Measurements from ENCODE around the gene KLHDC3. TPM values are rescaled to one million over a fixed set of nuclear protein-coding genes. Genes with fewer than 3 reads are reported as not detected.

KLHDC3 gene
- total and polyA plus RNA-seq, 10 of the 15 experiments (the other 5 are each of a cell fraction or from before 2014, with no cell fraction given) = 2.4 to 102 (median 55.4) TPM

- ATAC-seq (peak; percentile 95), DNase-seq (ENCODE audit: low read depth, low spot score) (no peak), FAIRE-seq (peak; percentile 44)
- H3K27me3 ChIP-seq (replicated peaks in 1 of 2; ENCODE audit: control insufficient read depth in 2 of 2, insufficient read depth in 2 of 2, low read length in 1 of 2) = no peaks in the 10 kb centered on the region; a peak in 1 of 4 replicates
- no peak overlapping the region for H3K4me3 ChIP-seq
- intact Hi-C loops (cut with micrococcal nuclease; ENCODE audit: unreplicated experiment) (loop anchor here (1.0 kb wide), 1 partner anchor 73 kb away; no protein-coding TSS in a partner anchor), in situ Hi-C loops (cut with MboI) (no loop called here)
- BruUV-seq (replicated peaks) = no TSS peak
- no peak overlapping the region for H3K9ac ChIP-seq (ENCODE audit: control insufficient read depth, insufficient read depth, low read length)
- WGBS (ENCODE audit: insufficient coverage, insufficient replicate concordance, low lambda C conversion rate, missing lambda C conversion rate) = 38% methylated on average over 5 of the region's 6 CpGs
- H3K27ac ChIP-seq (ENCODE audit: control insufficient read depth, insufficient read depth) = no peak overlapping the region
- H2AFZ ChIP-seq (ENCODE audit: control insufficient read depth, low read depth, low read length) = no peak overlapping the region
- H3K9me3 ChIP-seq (replicated peaks; ENCODE audit: control insufficient read depth, insufficient read depth, low read length) = no peaks in the 10 kb centered on the region
- SMC1A ChIA-PET (ENCODE audit: uncharacterized antibody, unreplicated experiment) = interaction anchor here (2.3 kb wide), 1 partner anchor 73 kb away, joined by 11 read pairs; no protein-coding TSS in a partner anchor
- no peaks in the 10 kb centered on the region for H4K20me1 ChIP-seq (ENCODE audit: control insufficient read depth, insufficient read depth)
- RAD21 ChIA-PET (ENCODE audit: unreplicated experiment) = interaction anchor here (0.7 to 1.3 kb wide), 3 partner anchors 59 to 100 kb away, joined by 3 to 5 read pairs (median 4); no protein-coding TSS in a partner anchor
- POLR2A ChIA-PET = interaction anchor here (0.6 kb wide), 1 partner anchor 133 kb away, joined by 3 read pairs; no protein-coding TSS in a partner anchor
- H3K4me2 ChIP-seq (ENCODE audit: control insufficient read depth, insufficient read depth) = no peak overlapping the region
- no peaks in the 10 kb centered on the region for H3K4me1 ChIP-seq (ENCODE audit: control insufficient read depth, insufficient read depth, low read length)
- no peaks in the 10 kb centered on the region for H3K79me2 ChIP-seq (ENCODE audit: control insufficient read depth, insufficient read depth, low read length)
- CTCF ChIA-PET = interaction anchor here (0.7 to 2.5 kb wide), 6 partner anchors 16 to 322 kb away, joined by 3 to 16 read pairs (median 4); partner anchors contain the start of gene CUL7
- no peaks in the 10 kb centered on the region for H3K36me3 ChIP-seq (ENCODE audit: control insufficient read depth in 2 of 2, insufficient read depth in 2 of 2, low read length in 1 of 2)
- TF ChIP-seq SMAD1 (IDR thresholded peaks at IDR 0.05; ENCODE audit: low read depth, partially characterized antibody) (no peak), CEBPZ (IDR thresholded peaks at IDR 0.05; ENCODE audit: low read depth, low read length) (no peak), NR2C1 (IDR thresholded peaks at IDR 0.05) (no peak), CEBPB (IDR thresholded peaks at IDR 0.05; ENCODE audit: borderline replicate concordance in 1 of 2, low read depth in 2 of 2, low read length in 2 of 2) (no peak), NRF1 (conservative IDR thresholded peaks at IDR 0.05; ENCODE audit: low read depth, low read length) (no peak), KAT2A (conservative IDR thresholded peaks at IDR 0.05; ENCODE audit: control insufficient read depth, low read depth, low read length) (no peak), TAF1 (IDR thresholded peaks at IDR 0.05; ENCODE audit: borderline replicate concordance, low read depth, low read length) (no peak), NBN (IDR thresholded peaks at IDR 0.05) (0 out of 2 replicates have a peak, but pooled peaks have one; percentile 52)
- TF ChIP-seq, protein P1, sequence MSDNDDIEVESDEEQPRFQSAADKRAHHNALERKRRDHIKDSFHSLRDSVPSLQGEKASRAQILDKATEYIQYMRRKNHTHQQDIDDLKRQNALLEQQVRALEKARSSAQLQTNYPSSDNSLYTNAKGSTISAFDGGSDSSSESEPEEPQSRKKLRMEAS (IDR thresholded peaks at IDR 0.05; ENCODE audit: low read depth, low read length) = no peak
- TF ChIP-seq, protein P2, sequence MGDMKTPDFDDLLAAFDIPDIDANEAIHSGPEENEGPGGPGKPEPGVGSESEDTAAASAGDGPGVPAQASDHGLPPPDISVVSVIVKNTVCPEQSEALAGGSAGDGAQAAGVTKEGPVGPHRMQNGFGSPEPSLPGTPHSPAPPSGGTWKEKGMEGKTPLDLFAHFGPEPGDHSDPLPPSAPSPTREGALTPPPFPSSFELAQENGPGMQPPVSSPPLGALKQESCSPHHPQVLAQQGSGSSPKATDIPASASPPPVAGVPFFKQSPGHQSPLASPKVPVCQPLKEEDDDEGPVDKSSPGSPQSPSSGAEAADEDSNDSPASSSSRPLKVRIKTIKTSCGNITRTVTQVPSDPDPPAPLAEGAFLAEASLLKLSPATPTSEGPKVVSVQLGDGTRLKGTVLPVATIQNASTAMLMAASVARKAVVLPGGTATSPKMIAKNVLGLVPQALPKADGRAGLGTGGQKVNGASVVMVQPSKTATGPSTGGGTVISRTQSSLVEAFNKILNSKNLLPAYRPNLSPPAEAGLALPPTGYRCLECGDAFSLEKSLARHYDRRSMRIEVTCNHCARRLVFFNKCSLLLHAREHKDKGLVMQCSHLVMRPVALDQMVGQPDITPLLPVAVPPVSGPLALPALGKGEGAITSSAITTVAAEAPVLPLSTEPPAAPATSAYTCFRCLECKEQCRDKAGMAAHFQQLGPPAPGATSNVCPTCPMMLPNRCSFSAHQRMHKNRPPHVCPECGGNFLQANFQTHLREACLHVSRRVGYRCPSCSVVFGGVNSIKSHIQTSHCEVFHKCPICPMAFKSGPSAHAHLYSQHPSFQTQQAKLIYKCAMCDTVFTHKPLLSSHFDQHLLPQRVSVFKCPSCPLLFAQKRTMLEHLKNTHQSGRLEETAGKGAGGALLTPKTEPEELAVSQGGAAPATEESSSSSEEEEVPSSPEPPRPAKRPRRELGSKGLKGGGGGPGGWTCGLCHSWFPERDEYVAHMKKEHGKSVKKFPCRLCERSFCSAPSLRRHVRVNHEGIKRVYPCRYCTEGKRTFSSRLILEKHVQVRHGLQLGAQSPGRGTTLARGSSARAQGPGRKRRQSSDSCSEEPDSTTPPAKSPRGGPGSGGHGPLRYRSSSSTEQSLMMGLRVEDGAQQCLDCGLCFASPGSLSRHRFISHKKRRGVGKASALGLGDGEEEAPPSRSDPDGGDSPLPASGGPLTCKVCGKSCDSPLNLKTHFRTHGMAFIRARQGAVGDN (IDR thresholded peaks at IDR 0.05) = no peak
- TF ChIP-seq, protein P3, sequence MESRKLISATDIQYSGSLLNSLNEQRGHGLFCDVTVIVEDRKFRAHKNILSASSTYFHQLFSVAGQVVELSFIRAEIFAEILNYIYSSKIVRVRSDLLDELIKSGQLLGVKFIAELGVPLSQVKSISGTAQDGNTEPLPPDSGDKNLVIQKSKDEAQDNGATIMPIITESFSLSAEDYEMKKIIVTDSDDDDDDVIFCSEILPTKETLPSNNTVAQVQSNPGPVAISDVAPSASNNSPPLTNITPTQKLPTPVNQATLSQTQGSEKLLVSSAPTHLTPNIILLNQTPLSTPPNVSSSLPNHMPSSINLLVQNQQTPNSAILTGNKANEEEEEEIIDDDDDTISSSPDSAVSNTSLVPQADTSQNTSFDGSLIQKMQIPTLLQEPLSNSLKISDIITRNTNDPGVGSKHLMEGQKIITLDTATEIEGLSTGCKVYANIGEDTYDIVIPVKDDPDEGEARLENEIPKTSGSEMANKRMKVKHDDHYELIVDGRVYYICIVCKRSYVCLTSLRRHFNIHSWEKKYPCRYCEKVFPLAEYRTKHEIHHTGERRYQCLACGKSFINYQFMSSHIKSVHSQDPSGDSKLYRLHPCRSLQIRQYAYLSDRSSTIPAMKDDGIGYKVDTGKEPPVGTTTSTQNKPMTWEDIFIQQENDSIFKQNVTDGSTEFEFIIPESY (IDR thresholded peaks at IDR 0.05) = no peak
- TF ChIP-seq, protein P4, sequence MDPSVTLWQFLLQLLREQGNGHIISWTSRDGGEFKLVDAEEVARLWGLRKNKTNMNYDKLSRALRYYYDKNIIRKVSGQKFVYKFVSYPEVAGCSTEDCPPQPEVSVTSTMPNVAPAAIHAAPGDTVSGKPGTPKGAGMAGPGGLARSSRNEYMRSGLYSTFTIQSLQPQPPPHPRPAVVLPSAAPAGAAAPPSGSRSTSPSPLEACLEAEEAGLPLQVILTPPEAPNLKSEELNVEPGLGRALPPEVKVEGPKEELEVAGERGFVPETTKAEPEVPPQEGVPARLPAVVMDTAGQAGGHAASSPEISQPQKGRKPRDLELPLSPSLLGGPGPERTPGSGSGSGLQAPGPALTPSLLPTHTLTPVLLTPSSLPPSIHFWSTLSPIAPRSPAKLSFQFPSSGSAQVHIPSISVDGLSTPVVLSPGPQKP (IDR thresholded peaks at IDR 0.05; ENCODE audit: low read depth, low read length) = no peak
Measured at GRCh38 chr6:43070028-43070632, 56.1 kb downstream of the KLHDC3 start.

Data from GM12878 (cell line).